Heart right ventricle (tissue), 16 donors: Measurements from ENCODE around the gene HTR7. TPM values are rescaled to one million over a fixed set of nuclear protein-coding genes. Genes with fewer than 3 reads are reported as not detected.

Experiments used
- ATAC-seq, 8 donors: fragments of 200-7000 bp; cut with Tn5 transposase; one replicate each; pipeline ENCODE4 v1.9.1; 2020; ENCODE audit warnings: mild to moderate bottlenecking in 8 of 8, moderate library complexity in 8 of 8, moderate number of reproducible peaks in 1 of 8
- DNase-seq, 2 donors: peaks; one replicate each; pipeline ENCODE4 v3.0.0-alpha.2; 2020
- H3K27ac ChIP-seq, 10 donors: fragments of 200-600 bp; sonication (generic) in 2 of 10; one replicate each; pipeline versions ENCODE4 v1.5.0 to v1.8.0; 2020 to 2022; ENCODE audit warnings: mild to moderate bottlenecking in 3 of 10
- H3K27me3 ChIP-seq, 7 donors: fragments of 200-600 bp; one replicate each; pipeline ENCODE4 v1.8.0; 2021 to 2022; ENCODE audit warnings: mild to moderate bottlenecking in 2 of 7
- H3K36me3 ChIP-seq, 9 donors: fragments of 200-600 bp; sonication (generic) in 1 of 9; one replicate each; pipeline versions ENCODE4 v1.5.0 to v1.8.0; 2020 to 2022; ENCODE audit warnings: mild to moderate bottlenecking in 2 of 9
- H3K4me1 ChIP-seq, 9 donors: fragments of 200-600 bp; sonication (generic) in 1 of 9; one replicate each; pipeline versions ENCODE4 v1.5.0 to v1.8.0; 2020 to 2022; ENCODE audit warnings: mild to moderate bottlenecking in 4 of 9
- H3K4me3 ChIP-seq, 10 donors: fragments of 200-600 bp; sonication (generic) in 2 of 10; one replicate each; pipeline versions ENCODE4 v1.5.0 to v1.8.0; 2020 to 2022; ENCODE audit warnings: mild to moderate bottlenecking in 7 of 10, moderate library complexity in 2 of 10
- H3K9me3 ChIP-seq, 11 donors: fragments of 200-600 bp in 10 of 11; sonication (generic) in 2 of 11; one replicate each; pipeline versions ENCODE4 v1.5.0 to v1.8.0; 2013 to 2022; ENCODE audit warnings: mild to moderate bottlenecking in 2 of 11, control low read depth in 1 of 11, moderate library complexity in 1 of 11
- CTCF ChIP-seq, 9 donors: fragments of 200-600 bp; sonication (generic) in 2 of 9; IDR thresholded peaks; one replicate each; pipeline versions ENCODE4 v1.5.0 to v1.8.0; 2021 to 2022; ENCODE audit warnings: antibody characterized with exemption in 9 of 9, mild to moderate bottlenecking in 5 of 9, moderate library complexity in 1 of 9
- WGBS, 2 donors: extraction: QIAGEN DNeasy Blood & Tissue Kit; methylation state at CpG; one replicate each; pipeline ENCODE4 v1.1.7; 2013; ENCODE audit warnings: inconsistent platforms in 1 of 2; 5-methylcytosine and 5-hydroxymethylcytosine counted together
- intact Hi-C, 10 donors: fragments of 100-400 bp; cut with DNase I; formaldehyde crosslinking; loops; one replicate each; pipeline versions ENCODE4 v1.11.1 to v1.14.2; 2022
- polyA plus RNA-seq, 2 donors: library from polyadenylated mRNA; stranded (reverse); fragments of 200-250 nt; gene quantifications; one replicate each; pipeline ENCODE4 v1.2.3, GENCODE V29; 2013
- total RNA-seq, 10 donors: library from RNA; stranded (reverse); fragmentation: NEBNext Ultra II Directional in 3 of 10; extraction: Animal tissue kit (Norgen Biotek cat#: 25700) in 3 of 10; gene quantifications; one replicate each; pipeline versions ENCODE4 v1.2.1 to v1.2.4, GENCODE V29; 2021 to 2023
- donor health status: Arrhythmogenic right ventricular cardiomyopathy.
- donor health status: ischemic (EF 13 %, LVEDD 7.1; RV severe dilation, severe dysfunction).
- donor health status: healthy with polysubstance abuse.
- donor health status: DM: no; HTN: yes; CAD: no.
- donor health status: DM: no; HTN: no; CAD: no.
- donor health status: ischemic (EF 25% LVEDD 6.9; RV normal size, moderate dysfunction).
- donor health status: ischemic (EF 25% LVEDD 5.7; RV mildly dilated, moderate dysfunction).
- donor health status: healthy.
- donor health status: DM: yes; HTN: yes; CAD: no.
- donor health status: Ischemic cardiomyopathy.
- donor health status: ischemic (EF 35%, LVEDD 5.7; RV mildly dilated, moderate dysfunction).
- donor health status: nonischemic (EF 11% LVEDD 7.7; RV severe dilation, severe dysfunction).
- donor health status: DM: yes; HTN: yes; CAD: no.
- donor health status: PGD.
- donor health status: ischemic (EF 29% LVEDD 5.4; RV normal size, mild dysfunction).
- donor health status: nonischemic (EF 23%, LVEDD 6.1; RV moderate dilation, normal function).

Gene HTR7
- total and polyA plus RNA-seq, 12 donors: 0.09 to 0.28 (median 0.15) TPM; not detected in 3

- intact Hi-C loops: loop anchor here in 2 of 10 donors (5.0 to 10.0 kb wide), 2 partner anchors 115 to 118 kb away; no protein-coding TSS in a partner anchor
- DNase-seq (no peak), ATAC-seq (no peak)
- no peak for TF ChIP-seq CTCF (IDR thresholded peaks at IDR 0.05)
- Histone ChIP-seq H3K9me3 (no peaks in the 10 kb centered on the region), H3K27ac (no peak overlapping the region), H3K4me1 (no peaks in the 10 kb centered on the region), H3K36me3 (no peaks in the 10 kb centered on the region), H3K27me3 (peaks cover 0 to 26% (median 14%) of the 10 kb centered on the region in 7 donors), H3K4me3 (no peak overlapping the region)
- WGBS, 2 donors: 79 to 87% methylated on average over 3 of the region's 3 CpGs
Measured at GRCh38 chr10:90746829-90747228, 111.0 kb downstream of the HTR7 start.

GRCh38 chr10:90745565-90745964 lies 112.3 kb downstream of the HTR7 start:
- 37% methylated on average over 2 of the region's 2 CpGs for WGBS, 2 donors
- Histone ChIP-seq H3K4me3 (no peak overlapping the region), H3K27ac (no peak overlapping the region), H3K36me3 (no peaks in the 10 kb centered on the region), H3K27me3 (peaks cover 0 to 21% (median 14%) of the 10 kb centered on the region in 7 donors), H3K4me1 (no peaks in the 10 kb centered on the region), H3K9me3 (no peaks in the 10 kb centered on the region)
- intact Hi-C loops: loop anchor here in 2 of 10 donors (5.0 to 10.0 kb wide), 2 partner anchors 117 to 119 kb away; no protein-coding TSS in a partner anchor
- no peak for TF ChIP-seq CTCF (IDR thresholded peaks at IDR 0.05)
- ATAC-seq: no peak
- no peak for DNase-seq

GRCh38 chr10:90743291-90743690 lies 114.5 kb downstream of the HTR7 start:
- intact Hi-C loops: loop anchor here in 1 of 10 donors (10.0 kb wide), 1 partner anchor 122 kb away; no protein-coding TSS in a partner anchor

GRCh38 chr10:90741926-90742565 lies 115.8 kb downstream of the HTR7 start:
- Histone ChIP-seq H3K27me3 (peaks cover 0 to 7% (median 1%) of the 10 kb centered on the region in 7 donors), H3K9me3 (no peaks in the 10 kb centered on the region), H3K27ac (peak overlapping the region in 1 of 10 donors; percentile 49), H3K4me1 (no peaks in the 10 kb centered on the region), H3K4me3 (no peak overlapping the region), H3K36me3 (no peaks in the 10 kb centered on the region)
- DNase-seq (no peak), ATAC-seq (peak in 6 of 8 donors; percentile 33 to 67 (median 53))
- 78 to 80% methylated on average over 3 of the region's 3 CpGs for WGBS, 2 donors
- TF ChIP-seq CTCF (IDR thresholded peaks at IDR 0.05): no peak
- intact Hi-C loops: loop anchor here in 1 of 10 donors (10.0 kb wide), 1 partner anchor 123 kb away; no protein-coding TSS in a partner anchor

More at GRCh38 chr10:90743291-90743690, 114.5 kb downstream of the HTR7 start:
- TF ChIP-seq CTCF (IDR thresholded peaks at IDR 0.05): no peak
- peak overlapping the region in 1 of 10 donors; percentile 32 for H3K27ac ChIP-seq
- peaks cover 0 to 16% (median 7%) of the 10 kb centered on the region in 7 donors for H3K27me3 ChIP-seq
- H3K36me3 ChIP-seq: no peaks in the 10 kb centered on the region
- no peak overlapping the region for H3K4me3 ChIP-seq
- DNase-seq (no peak), ATAC-seq (no peak)
- no peaks in the 10 kb centered on the region for H3K9me3 ChIP-seq
- no peaks in the 10 kb centered on the region for H3K4me1 ChIP-seq
- WGBS, 2 donors: 62 to 73% methylated on average over 3 of the region's 3 CpGs
